Transverse colon (tissue), 4 donors: Measurements from ENCODE around the gene STAMBPL1.

Experiments used
- EP300 ChIP-seq: sonication (generic); formaldehyde crosslinking; IDR thresholded peaks from one replicate; pipeline ENCODE4 v1.6.1; 2017; ENCODE audit warnings: antibody characterized with exemption, low read depth
- POLR2AphosphoS5 ChIP-seq, 3 donors: sonication (generic); formaldehyde crosslinking; IDR thresholded peaks; one replicate each; pipeline ENCODE4 v1.6.1; 2016; ENCODE audit warnings: antibody characterized with exemption in 3 of 3
- TF ChIP-seq, protein P1 (sequence below), 5 experiments: fragments of 200-600 bp in 3 of 5; fragments of 450-650 bp in 2 of 5; sonication (generic) in 3 of 5; IDR thresholded peaks; 1 replicate in 2 of 5; 2 replicates in 3 of 5; pipeline ENCODE4 v1.5.1; 2016 to 2017; ENCODE audit warnings: antibody characterized with exemption in 5 of 5, inconsistent platforms in 3 of 5, mild to moderate bottlenecking in 2 of 5, moderate library complexity in 1 of 5

DNA sequence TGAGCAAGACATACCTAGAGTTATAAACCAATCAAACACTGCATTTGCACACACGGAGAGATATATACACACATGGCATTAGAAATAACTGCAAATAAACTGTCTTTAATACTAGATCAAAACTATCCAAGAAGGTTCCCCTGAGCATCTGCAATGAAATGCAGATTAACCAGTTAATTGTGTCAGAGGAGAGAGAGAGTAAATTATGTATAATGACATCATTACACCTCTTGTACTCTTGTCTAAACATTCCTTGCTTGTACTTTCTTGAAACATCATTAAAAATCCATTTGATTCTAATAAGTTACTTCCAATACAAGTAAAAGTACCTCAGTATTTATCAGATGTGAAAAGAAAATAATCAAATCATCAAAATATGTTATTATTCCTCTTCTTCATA lies 29.3 kb upstream of the STAMBPL1 start:
- TF ChIP-seq POLR2AphosphoS5 (IDR thresholded peaks at IDR 0.05) (no peak), EP300 (no peak)
- TF ChIP-seq, protein P1, sequence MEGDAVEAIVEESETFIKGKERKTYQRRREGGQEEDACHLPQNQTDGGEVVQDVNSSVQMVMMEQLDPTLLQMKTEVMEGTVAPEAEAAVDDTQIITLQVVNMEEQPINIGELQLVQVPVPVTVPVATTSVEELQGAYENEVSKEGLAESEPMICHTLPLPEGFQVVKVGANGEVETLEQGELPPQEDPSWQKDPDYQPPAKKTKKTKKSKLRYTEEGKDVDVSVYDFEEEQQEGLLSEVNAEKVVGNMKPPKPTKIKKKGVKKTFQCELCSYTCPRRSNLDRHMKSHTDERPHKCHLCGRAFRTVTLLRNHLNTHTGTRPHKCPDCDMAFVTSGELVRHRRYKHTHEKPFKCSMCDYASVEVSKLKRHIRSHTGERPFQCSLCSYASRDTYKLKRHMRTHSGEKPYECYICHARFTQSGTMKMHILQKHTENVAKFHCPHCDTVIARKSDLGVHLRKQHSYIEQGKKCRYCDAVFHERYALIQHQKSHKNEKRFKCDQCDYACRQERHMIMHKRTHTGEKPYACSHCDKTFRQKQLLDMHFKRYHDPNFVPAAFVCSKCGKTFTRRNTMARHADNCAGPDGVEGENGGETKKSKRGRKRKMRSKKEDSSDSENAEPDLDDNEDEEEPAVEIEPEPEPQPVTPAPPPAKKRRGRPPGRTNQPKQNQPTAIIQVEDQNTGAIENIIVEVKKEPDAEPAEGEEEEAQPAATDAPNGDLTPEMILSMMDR (IDR thresholded peaks at IDR 0.05), result no peak
